Measurements from ENCODE around the gene TUG1. TPM values are rescaled to one million over a fixed set of nuclear protein-coding genes. Genes with fewer than 3 reads are reported as not detected.

TUG1 gene
- total RNA-seq, 1 experiment from 2014 or later = 69.8 TPM

GRCh38 chr22:30970356-30970746 lies 1.3 kb downstream of the TUG1 start:
- H3K36me3 ChIP-seq (ENCODE audit: control insufficient read depth, insufficient read depth, low read length) = peaks cover 23% of the 10 kb centered on the region
- H3K9me3 ChIP-seq (ENCODE audit: control insufficient read depth, insufficient read depth, low read depth, low read length) = peaks cover 45% of the 10 kb centered on the region
- intact Hi-C loops (cut with micrococcal nuclease; ENCODE audit: unreplicated experiment) = no loop called here
- ChIA-PET POLR2A (interaction anchor here (0.5 to 1.1 kb wide), 2 partner anchors 112 to 277 kb away, joined by 3 to 6 read pairs; no protein-coding TSS in a partner anchor), CTCF (interaction anchor here (0.6 kb wide), 1 partner anchor 175 kb away, joined by 6 read pairs; no protein-coding TSS in a partner anchor)
- in situ Hi-C loops (cut with HindIII; ENCODE audit: low pct_unique_long_range_greater_than_20kb, low sequenced_read_pairs) = no loop called here
- TF ChIP-seq TCF7L2 (IDR thresholded peaks at IDR 0.05; ENCODE audit: low read depth, low read length) (no peak), POLR2AphosphoS5 (IDR thresholded peaks at IDR 0.05; ENCODE audit: low read depth, low read length) (no peak), SIN3A (IDR thresholded peaks at IDR 0.05; ENCODE audit: borderline replicate concordance, insufficient read depth, low read depth, low read length) (no peak), CTCF (IDR thresholded peaks at IDR 0.05) (no peak)
- TF ChIP-seq, protein P1, sequence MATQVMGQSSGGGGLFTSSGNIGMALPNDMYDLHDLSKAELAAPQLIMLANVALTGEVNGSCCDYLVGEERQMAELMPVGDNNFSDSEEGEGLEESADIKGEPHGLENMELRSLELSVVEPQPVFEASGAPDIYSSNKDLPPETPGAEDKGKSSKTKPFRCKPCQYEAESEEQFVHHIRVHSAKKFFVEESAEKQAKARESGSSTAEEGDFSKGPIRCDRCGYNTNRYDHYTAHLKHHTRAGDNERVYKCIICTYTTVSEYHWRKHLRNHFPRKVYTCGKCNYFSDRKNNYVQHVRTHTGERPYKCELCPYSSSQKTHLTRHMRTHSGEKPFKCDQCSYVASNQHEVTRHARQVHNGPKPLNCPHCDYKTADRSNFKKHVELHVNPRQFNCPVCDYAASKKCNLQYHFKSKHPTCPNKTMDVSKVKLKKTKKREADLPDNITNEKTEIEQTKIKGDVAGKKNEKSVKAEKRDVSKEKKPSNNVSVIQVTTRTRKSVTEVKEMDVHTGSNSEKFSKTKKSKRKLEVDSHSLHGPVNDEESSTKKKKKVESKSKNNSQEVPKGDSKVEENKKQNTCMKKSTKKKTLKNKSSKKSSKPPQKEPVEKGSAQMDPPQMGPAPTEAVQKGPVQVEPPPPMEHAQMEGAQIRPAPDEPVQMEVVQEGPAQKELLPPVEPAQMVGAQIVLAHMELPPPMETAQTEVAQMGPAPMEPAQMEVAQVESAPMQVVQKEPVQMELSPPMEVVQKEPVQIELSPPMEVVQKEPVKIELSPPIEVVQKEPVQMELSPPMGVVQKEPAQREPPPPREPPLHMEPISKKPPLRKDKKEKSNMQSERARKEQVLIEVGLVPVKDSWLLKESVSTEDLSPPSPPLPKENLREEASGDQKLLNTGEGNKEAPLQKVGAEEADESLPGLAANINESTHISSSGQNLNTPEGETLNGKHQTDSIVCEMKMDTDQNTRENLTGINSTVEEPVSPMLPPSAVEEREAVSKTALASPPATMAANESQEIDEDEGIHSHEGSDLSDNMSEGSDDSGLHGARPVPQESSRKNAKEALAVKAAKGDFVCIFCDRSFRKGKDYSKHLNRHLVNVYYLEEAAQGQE (IDR thresholded peaks at IDR 0.05; ENCODE audit: insufficient read depth in 1 of 2, low read depth in 2 of 2, low read length in 1 of 2) = no peak
- BruUV-seq (replicated peaks) = TSS peak; percentile 68
- DNase-seq (ENCODE audit: low read depth, low spot score) (no peak), ATAC-seq (no peak)
- peak overlapping the region; percentile 91 for H3K27ac ChIP-seq (ENCODE audit: low read length)
- H3K4me1 ChIP-seq (ENCODE audit: control insufficient read depth, insufficient read depth, low read length) = peaks cover 13% of the 10 kb centered on the region; the same call in 1 of the 2 replicates
- no peaks in the 10 kb centered on the region for H3K27me3 ChIP-seq (ENCODE audit: control insufficient read depth, insufficient read depth, low read length)
- H3K4me3 ChIP-seq (ENCODE audit: low read depth in 2 of 2, low read length in 2 of 2) = peak overlapping the region; percentile 68 to 92

DNA sequence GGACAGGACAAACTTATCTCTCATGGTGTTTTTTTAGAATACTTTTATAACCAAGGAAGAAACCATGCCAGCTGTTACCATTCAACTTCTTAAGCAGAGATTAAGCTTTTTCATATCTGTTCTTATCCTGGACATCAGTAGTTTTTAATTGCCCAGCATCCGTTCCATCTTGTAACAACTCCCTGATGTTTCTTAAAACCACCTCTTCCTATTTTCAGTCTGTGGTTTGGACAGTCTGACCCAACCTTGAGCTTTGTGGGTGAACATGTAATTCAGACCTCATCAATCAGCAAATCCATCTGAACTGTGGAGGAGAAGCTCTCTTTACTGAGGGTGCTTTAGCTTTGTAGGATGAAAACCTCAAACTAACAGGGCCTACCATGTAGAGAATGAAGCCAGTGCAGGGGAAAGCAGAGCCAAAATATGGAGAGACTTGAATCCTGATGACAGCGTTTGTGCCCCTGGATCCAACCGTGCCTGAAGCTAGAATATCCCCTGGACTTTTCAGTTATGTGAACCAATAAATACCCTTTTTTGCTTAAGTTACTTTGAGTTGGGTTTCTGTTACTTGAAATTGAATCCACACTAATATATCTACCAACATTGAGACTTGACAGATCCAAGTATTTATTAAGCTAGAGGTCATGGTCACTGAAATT lies 9.4 kb downstream of the TUG1 start:
- in situ Hi-C loops (cut with HindIII; ENCODE audit: low pct_unique_long_range_greater_than_20kb, low sequenced_read_pairs) (no loop called here), intact Hi-C loops (cut with micrococcal nuclease; ENCODE audit: unreplicated experiment) (no loop called here)
- TF ChIP-seq TCF7L2 (IDR thresholded peaks at IDR 0.05; ENCODE audit: low read depth, low read length) (no peak), POLR2AphosphoS5 (IDR thresholded peaks at IDR 0.05; ENCODE audit: low read depth, low read length) (no peak), SIN3A (IDR thresholded peaks at IDR 0.05; ENCODE audit: borderline replicate concordance, insufficient read depth, low read depth, low read length) (no peak), CTCF (IDR thresholded peaks at IDR 0.05) (no peak)
- TF ChIP-seq, protein P1 (IDR thresholded peaks at IDR 0.05; ENCODE audit: insufficient read depth in 1 of 2, low read depth in 2 of 2, low read length in 1 of 2) = no peak
- no peaks in the 10 kb centered on the region for H3K4me1 ChIP-seq (ENCODE audit: control insufficient read depth, insufficient read depth, low read length)
- DNase-seq (ENCODE audit: low read depth, low spot score) = no peak
- H3K27ac ChIP-seq (ENCODE audit: low read length) = no peak overlapping the region
- CTCF ChIA-PET = no interaction called here
- no peak overlapping the region for H3K4me3 ChIP-seq (ENCODE audit: low read depth in 2 of 2, low read length in 2 of 2)
- no peaks in the 10 kb centered on the region for H3K27me3 ChIP-seq (ENCODE audit: control insufficient read depth, insufficient read depth, low read length)
- no peak for ATAC-seq
- H3K9me3 ChIP-seq (ENCODE audit: control insufficient read depth, insufficient read depth, low read depth, low read length) = peaks cover 25% of the 10 kb centered on the region; the same call in 1 of the 2 replicates
- BruUV-seq (replicated peaks) = TSS peak; percentile 0
- peaks cover under 1% of the 10 kb centered on the region for H3K36me3 ChIP-seq (ENCODE audit: control insufficient read depth, insufficient read depth, low read length)
- POLR2A ChIA-PET = interaction anchor here (0.5 kb wide), 1 partner anchor 13 kb away, joined by 3 read pairs; no protein-coding TSS in a partner anchor

Data from Panc1 (cell line).